Stomach (tissue), 4 donors: ENCODE data around the gene ABCA9.

Experiments
- CTCF ChIP-seq, 7 experiments: fragments of 450-650 bp in 4 of 7; fragments of 200-600 bp in 3 of 7; sonication (generic) in 3 of 7; IDR thresholded peaks; one replicate each; pipeline ENCODE4 v1.5.1; 2016 to 2019; ENCODE audit warnings: antibody characterized with exemption in 7 of 7, control low read depth in 2 of 7, mild to moderate bottlenecking in 1 of 7
- EP300 ChIP-seq: sonication (generic); formaldehyde crosslinking; IDR thresholded peaks from one replicate; pipeline ENCODE4 v1.6.1; 2017; ENCODE audit warnings: antibody characterized with exemption
- POLR2A ChIP-seq, 4 donors: fragments of 450-650 bp; IDR thresholded peaks; one replicate each; pipeline ENCODE4 v1.6.1; 2016; ENCODE audit warnings: antibody characterized with exemption in 4 of 4, control low read depth in 2 of 4, mild to moderate bottlenecking in 1 of 4, moderate library complexity in 1 of 4
- POLR2AphosphoS5 ChIP-seq, 3 donors: sonication (generic); formaldehyde crosslinking; IDR thresholded peaks; one replicate each; pipeline ENCODE4 v1.6.1; 2016; ENCODE audit warnings: antibody characterized with exemption in 3 of 3

DNA sequence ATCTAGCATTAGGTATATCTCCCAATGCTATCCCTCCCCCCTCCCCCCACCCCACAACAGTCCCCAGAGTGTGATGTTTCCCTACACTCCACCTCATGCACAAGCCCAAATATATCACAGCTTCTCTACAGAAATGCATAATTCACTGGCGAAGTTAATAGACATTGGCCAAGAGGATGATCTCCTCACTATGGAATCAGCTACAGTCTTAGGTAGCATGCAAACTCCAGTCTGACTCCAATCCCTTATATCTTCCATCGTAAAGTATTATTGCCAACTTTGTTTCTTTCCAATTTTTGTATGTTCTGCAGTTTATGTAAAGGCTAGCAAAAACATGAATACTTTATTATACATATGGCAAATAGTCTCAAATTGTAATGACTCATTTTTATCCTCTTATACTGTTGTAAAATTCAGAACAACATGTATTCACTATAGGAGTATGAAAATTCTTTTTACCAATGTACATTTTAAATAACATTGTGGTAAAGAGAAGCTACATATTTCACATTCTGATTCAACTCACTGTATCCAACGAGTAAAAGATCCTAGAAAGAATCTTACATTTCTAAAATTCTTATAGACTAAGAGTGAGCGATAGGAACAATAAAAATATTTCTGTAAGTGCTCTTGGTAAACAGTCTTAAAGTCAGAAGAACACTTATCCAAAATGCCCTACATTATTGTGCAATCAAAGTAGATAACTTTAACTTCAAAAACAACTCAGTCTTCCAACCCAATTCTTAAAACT is 106.4 kb downstream of the ABCA9 start:
- TF ChIP-seq EP300 (no peak), POLR2A (IDR thresholded peaks at IDR 0.05) (no peak), CTCF (IDR thresholded peaks at IDR 0.05) (no peak), POLR2AphosphoS5 (IDR thresholded peaks at IDR 0.05) (no peak)
